Measurements from ENCODE around the gene BIRC3. TPM values are rescaled to one million over a fixed set of nuclear protein-coding genes. Genes with fewer than 3 reads are reported as not detected.
"Not testable (repeated sequence)": the region's sequence is repeated elsewhere in the genome, so short reads cannot be mapped to it uniquely, and the experiment has no call there.

BIRC3 gene
- total RNA-seq, 1 experiment from 2014 or later, result 5.3 TPM

GRCh38 chr11:102295045-102295444, 22.2 kb upstream of the BIRC3 start:
- DNase-seq (ENCODE audit: low read depth), result no peak

GRCh38 chr11:102296757-102297156, 20.5 kb upstream of the BIRC3 start:
- DNase-seq (ENCODE audit: low read depth), result not testable (repeated sequence)

- DNase-seq (ENCODE audit: low read depth), result not testable (repeated sequence)
Measured at GRCh38 chr11:102300837-102301236, 16.4 kb upstream of the BIRC3 start.

GRCh38 chr11:102302241-102302640, 15.0 kb upstream of the BIRC3 start:
- no peak for DNase-seq (ENCODE audit: low read depth)

- DNase-seq (ENCODE audit: low read depth), result no peak
Measured at GRCh38 chr11:102304686-102305085, 12.6 kb upstream of the BIRC3 start.

- no peak for DNase-seq (ENCODE audit: low read depth)
Measured at GRCh38 chr11:102305352-102306047, 11.8 kb upstream of the BIRC3 start.

- peak; percentile 86 for DNase-seq (ENCODE audit: low read depth)
Measured at GRCh38 chr11:102306048-102306597, 11.2 kb upstream of the BIRC3 start.

- no peak for DNase-seq (ENCODE audit: low read depth)
Measured at GRCh38 chr11:102306817-102307726, 10.2 kb upstream of the BIRC3 start.

GRCh38 chr11:102307727-102308038, 9.6 kb upstream of the BIRC3 start:
- DNase-seq (ENCODE audit: low read depth), result no peak

GRCh38 chr11:102309621-102310541, 7.4 kb upstream of the BIRC3 start:
- DNase-seq (ENCODE audit: low read depth), result no peak

- peak; percentile 54 for DNase-seq (ENCODE audit: low read depth)
Measured at GRCh38 chr11:102312667-102313066, 4.6 kb upstream of the BIRC3 start.

GRCh38 chr11:102313238-102313940, 3.9 kb upstream of the BIRC3 start:
- peak; percentile 49 for DNase-seq (ENCODE audit: low read depth)

- DNase-seq (ENCODE audit: low read depth), result no peak
Measured at GRCh38 chr11:102314784-102315183, 2.5 kb upstream of the BIRC3 start.

GRCh38 chr11:102316346-102316904, 859 bp upstream of the BIRC3 start:
- no peak for DNase-seq (ENCODE audit: low read depth)

GRCh38 chr11:102317768-102318103, 452 bp downstream of the BIRC3 start:
- DNase-seq (ENCODE audit: low read depth), result peak; percentile 48

- peak; percentile 88 for DNase-seq (ENCODE audit: low read depth)
Measured at GRCh38 chr11:102318469-102318868, 1.2 kb downstream of the BIRC3 start.

- no peak for DNase-seq (ENCODE audit: low read depth)
Measured at GRCh38 chr11:102319544-102319943, 2.3 kb downstream of the BIRC3 start.

- DNase-seq (ENCODE audit: low read depth), result no peak
Measured at GRCh38 chr11:102320188-102320587, 2.9 kb downstream of the BIRC3 start.

GRCh38 chr11:102320679-102321078, 3.4 kb downstream of the BIRC3 start:
- no peak for DNase-seq (ENCODE audit: low read depth)

GRCh38 chr11:102322560-102322959, 5.3 kb downstream of the BIRC3 start:
- DNase-seq (ENCODE audit: low read depth), result peak; percentile 49
